Measurements from ENCODE around the gene RPIA. TPM values are rescaled to one million over a fixed set of nuclear protein-coding genes. Genes with fewer than 3 reads are reported as not detected.

RPIA gene
- total and polyA plus RNA-seq, 9 of the 15 experiments (the other 6 are each of a cell fraction or from before 2014, with no cell fraction given), result 7.8 to 41.2 (median 25.8) TPM

DNA sequence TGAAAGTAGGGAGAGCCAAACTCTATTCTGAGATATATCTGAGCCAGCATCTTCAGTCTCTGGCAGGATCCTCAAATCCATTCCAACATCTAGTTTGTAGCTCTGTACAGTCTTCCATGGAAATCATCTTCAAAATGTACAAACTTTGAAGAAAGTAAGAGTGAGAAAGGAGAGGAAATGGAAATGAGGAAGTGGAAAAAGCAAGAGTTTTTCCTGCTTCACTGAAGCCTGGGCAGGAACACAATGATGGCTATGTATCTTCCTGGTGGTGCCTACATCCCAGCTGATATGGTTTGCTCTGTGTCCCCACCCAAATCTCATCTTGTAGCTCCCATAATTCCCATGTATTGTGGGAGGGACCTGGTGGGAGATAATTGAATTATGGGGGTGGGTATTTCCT, 4.1 kb upstream of the RPIA start:
- FAIRE-seq, result no peak
- in situ Hi-C loops (cut with MboI) (no loop called here), intact Hi-C loops (cut with micrococcal nuclease) (no loop called here)
- H3K79me2 ChIP-seq (ENCODE audit: control insufficient read depth, insufficient read depth, low read length), result peaks cover 30% of the 10 kb centered on the region
- H3K4me2 ChIP-seq (ENCODE audit: insufficient read depth, low read length), result no peak overlapping the region
- ATAC-seq, result no peak
- H3K9me3 ChIP-seq (replicated peaks; ENCODE audit: control insufficient read depth, insufficient read depth, low read depth, low read length), result no peaks in the 10 kb centered on the region
- TF ChIP-seq HDAC1 (IDR thresholded peaks at IDR 0.05), result no peak
- peak; percentile 86 for TF ChIP-seq SPI1 (IDR thresholded peaks at IDR 0.05; ENCODE audit: borderline replicate concordance, low read depth, low read length)
- H3K4me1 ChIP-seq (replicated peaks in 1 of 2; ENCODE audit: control insufficient read depth in 2 of 2, insufficient read depth in 2 of 2, low read length in 2 of 2), result peaks cover 16 to 19% of the 10 kb centered on the region in 2 experiments; a peak in 4 of 5 replicates
- ChIA-PET POLR2A (interaction anchor here (0.6 kb wide), 3 partner anchors 58 to 451 kb away, joined by 3 read pairs; no protein-coding TSS in a partner anchor), CTCF (ENCODE audit: low intra/inter-chr PET ratio) (no interaction called here)
- no TSS peak for BruUV-seq (replicated peaks)
- H3K27ac ChIP-seq (ENCODE audit: extremely low read depth, low read depth, low read length), result no peak overlapping the region
- H2AFZ ChIP-seq (ENCODE audit: low read depth, low read length), result no peak overlapping the region
- H3K9ac ChIP-seq (ENCODE audit: insufficient read depth in 1 of 2, low read depth in 2 of 2, low read length in 2 of 2), result no peak overlapping the region
- H3K27me3 ChIP-seq (ENCODE audit: control insufficient read depth in 2 of 2, insufficient read depth in 2 of 2, low read length in 2 of 2), result no peaks in the 10 kb centered on the region
- H3K9me1 ChIP-seq (ENCODE audit: control insufficient read depth, insufficient read depth, low read length), result no peaks in the 10 kb centered on the region
- no peak overlapping the region for H3K4me3 ChIP-seq
- DNase-seq (ENCODE audit: extremely low read depth in 1 of 4, low spot score in 3 of 4), result no peak
- H4K20me1 ChIP-seq (replicated peaks; ENCODE audit: control insufficient read depth, insufficient read depth, low read length), result no peaks in the 10 kb centered on the region
- peaks cover 8% of the 10 kb centered on the region; the same call in 2 of the 3 replicates for H3K36me3 ChIP-seq (ENCODE audit: control insufficient read depth, insufficient read depth, low read length)

GRCh38 chr2:88690591-88691338, 708 bp upstream of the RPIA start:
- in situ Hi-C loops (cut with MboI) (no loop called here), intact Hi-C loops (cut with micrococcal nuclease) (loop anchor here (10.0 kb wide), 1 partner anchor 436 kb away; no protein-coding TSS in a partner anchor)
- Histone ChIP-seq H2AFZ (ENCODE audit: low read depth, low read length) (peak overlapping the region; percentile 99), H3K4me3 (peak overlapping the region; percentile 80), H3K4me1 (replicated peaks in 1 of 2; ENCODE audit: control insufficient read depth in 2 of 2, insufficient read depth in 2 of 2, low read length in 2 of 2) (peaks cover 5 to 12% of the 10 kb centered on the region in 2 experiments; a peak in 4 of 5 replicates), H3K27me3 (ENCODE audit: control insufficient read depth in 2 of 2, insufficient read depth in 2 of 2, low read length in 2 of 2) (no peaks in the 10 kb centered on the region), H3K27ac (ENCODE audit: extremely low read depth, low read depth, low read length) (peak overlapping the region; percentile 79), H3K36me3 (ENCODE audit: control insufficient read depth, insufficient read depth, low read length) (peaks cover 13% of the 10 kb centered on the region; the same call in 2 of the 3 replicates), H3K9me3 (replicated peaks; ENCODE audit: control insufficient read depth, insufficient read depth, low read depth, low read length) (no peaks in the 10 kb centered on the region), H4K20me1 (replicated peaks; ENCODE audit: control insufficient read depth, insufficient read depth, low read length) (no peaks in the 10 kb centered on the region), H3K79me2 (ENCODE audit: control insufficient read depth, insufficient read depth, low read length) (peaks cover 63% of the 10 kb centered on the region), H3K9me1 (ENCODE audit: control insufficient read depth, insufficient read depth, low read length) (no peaks in the 10 kb centered on the region), H3K9ac (ENCODE audit: insufficient read depth in 1 of 2, low read depth in 2 of 2, low read length in 2 of 2) (peak overlapping the region; percentile 87 to 93), H3K4me2 (ENCODE audit: insufficient read depth, low read length) (peak overlapping the region; percentile 99)
- CTCF ChIA-PET (ENCODE audit: low intra/inter-chr PET ratio), result interaction anchor here (0.7 to 1.4 kb wide), 2 partner anchors 16 to 19 kb away, joined by 3 to 4 read pairs; no protein-coding TSS in a partner anchor
- 0% methylated on average over 20 of the region's 20 CpGs for WGBS (ENCODE audit: insufficient coverage, low coverage, missing lambda C conversion rate)
- BruUV-seq (replicated peaks), result TSS peak; percentile 84
- no peak for FAIRE-seq
- POLR2A ChIA-PET, result interaction anchor here (0.8 kb wide), 1 partner anchor 16 kb away, joined by 3 read pairs; no protein-coding TSS in a partner anchor
- ATAC-seq, result peak; percentile 59
- DNase-seq (ENCODE audit: extremely low read depth in 1 of 4, low spot score in 3 of 4), result peak; percentile 49 to 72 (median 67)
- peak; percentile 70 for TF ChIP-seq CHD1 (IDR thresholded peaks at IDR 0.05; ENCODE audit: low read length)
- TF ChIP-seq KDM2B (CRISPR knock-in tag; IDR thresholded peaks at IDR 0.05), result no peak
- TF ChIP-seq NCOA6 (IDR thresholded peaks at IDR 0.05), result no peak
- no peak for TF ChIP-seq KLF10 (CRISPR knock-in tag; IDR thresholded peaks at IDR 0.05)
- no peak for TF ChIP-seq TRIM25 (IDR thresholded peaks at IDR 0.05; ENCODE audit: borderline replicate concordance)
- TF ChIP-seq THRA (IDR thresholded peaks at IDR 0.05), result no peak
